ENCODE data around the gene TCEAL4.
"Not testable (repeated sequence)": the region's sequence is repeated elsewhere in the genome, so short reads cannot be mapped to it uniquely, and the experiment has no call there.

The TCEAL4 gene

GRCh38 chrX:103595202-103595601 is 9.9 kb downstream of the TCEAL4 start:
- not testable (repeated sequence) for DNase-seq

GRCh38 chrX:103607364-103608305 is 22.3 kb downstream of the TCEAL4 start, which contains the start of gene TCEAL3:
Gene TCEAL3, plus strand, starts transcription at chrX:103607963. Its CDS starts 1,102 bp downstream, at chrX:103609065.
- no peak for DNase-seq

- DNase-seq: no peak
Measured at GRCh38 chrX:103608306-103608963, 23.1 kb downstream of the TCEAL4 start.

- no peak for DNase-seq
Measured at GRCh38 chrX:103610282-103610681, 25.0 kb downstream of the TCEAL4 start.

GRCh38 chrX:103613362-103613890 is 28.1 kb downstream of the TCEAL4 start:
- DNase-seq: no peak

DNA sequence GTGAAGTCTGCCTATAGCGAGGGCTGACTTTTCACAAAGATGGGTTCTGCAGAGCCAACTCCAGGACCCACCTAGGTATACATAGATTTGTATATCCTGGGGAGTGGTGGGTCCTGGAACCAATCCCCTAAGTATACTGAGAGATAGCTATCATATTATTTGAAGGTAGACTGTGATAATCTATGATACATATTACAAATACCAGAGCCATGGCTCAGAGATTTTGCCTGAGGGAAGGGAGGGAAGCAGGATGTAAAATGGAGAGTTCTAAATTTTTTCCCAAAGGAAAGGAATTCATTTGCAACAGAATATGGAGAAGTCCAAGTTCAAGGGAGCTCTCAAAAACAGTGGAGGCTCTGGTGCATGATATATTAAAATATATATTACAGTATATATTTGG is 29.7 kb downstream of the TCEAL4 start:
- no peak for DNase-seq

DNA sequence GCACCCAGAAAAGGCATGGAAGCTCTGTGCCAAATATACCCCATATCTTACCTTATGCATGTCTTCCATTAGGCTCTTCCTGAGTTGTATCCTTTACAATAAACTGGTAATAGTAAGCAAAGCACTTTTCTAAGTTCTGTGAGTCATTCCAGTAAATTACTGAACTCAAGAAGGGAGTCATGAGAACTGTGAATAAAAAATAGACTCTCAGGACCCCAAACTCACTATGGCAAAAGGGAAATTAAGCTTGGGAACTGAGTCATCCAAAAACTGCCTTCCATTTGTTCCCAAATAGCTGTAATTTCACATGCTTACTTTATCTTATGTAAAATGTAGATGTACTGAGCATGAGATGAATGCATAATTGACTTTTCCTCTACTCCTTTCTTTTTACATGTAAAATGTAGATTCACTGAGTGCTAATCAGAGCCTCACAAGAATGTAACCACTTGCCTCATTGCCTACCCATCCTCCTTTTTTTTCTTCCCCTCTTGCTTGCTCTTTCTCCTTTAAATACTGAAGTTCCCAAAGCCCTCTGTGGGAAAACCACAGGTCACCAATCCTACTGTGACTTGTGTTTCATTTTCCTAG is 30.6 kb downstream of the TCEAL4 start:
- DNase-seq: no peak

DNA sequence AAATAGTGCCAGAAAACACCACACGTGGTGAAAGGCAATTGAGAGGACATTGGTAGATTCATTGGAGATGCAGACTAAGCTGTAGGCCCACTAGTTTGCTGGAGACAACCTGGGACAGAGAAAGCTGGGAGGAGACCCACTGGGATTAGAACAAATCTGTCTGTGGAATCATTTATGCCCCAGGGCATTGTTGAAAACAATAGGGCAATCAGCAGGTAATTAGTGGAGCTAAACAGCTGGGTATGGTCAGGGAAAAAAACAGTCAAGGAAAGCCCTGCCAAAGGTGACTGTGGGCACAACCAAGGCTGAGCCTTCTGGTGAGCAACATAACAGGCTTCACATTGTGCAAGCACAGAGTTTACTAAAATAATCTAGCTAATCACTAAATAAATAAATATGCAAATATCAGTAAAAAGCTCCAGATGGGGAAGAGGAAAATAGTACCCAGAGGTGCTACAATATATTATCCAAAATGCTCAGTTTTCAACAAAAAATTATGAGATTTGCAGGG is 31.4 kb downstream of the TCEAL4 start:
- no peak for DNase-seq

DNA sequence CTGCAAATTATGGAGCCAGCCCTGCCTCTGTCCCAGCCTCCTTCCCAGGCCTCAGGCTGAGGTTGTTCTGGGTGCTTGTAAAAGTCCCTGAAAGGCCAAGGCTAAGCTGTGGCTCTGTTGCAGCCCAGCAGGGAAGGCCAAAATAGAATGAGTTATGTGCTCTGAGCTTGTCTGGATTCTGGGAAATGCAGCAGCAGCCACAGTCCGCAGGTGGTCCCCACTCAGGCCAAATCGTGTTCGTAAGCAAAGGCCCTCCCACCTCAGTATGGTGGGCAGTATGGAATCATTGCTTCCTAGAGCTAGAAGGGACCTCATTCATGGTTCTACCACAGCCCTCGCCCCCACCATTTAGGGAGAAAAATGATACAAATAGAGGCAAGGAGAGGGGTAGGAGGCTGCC is 38.8 kb downstream of the TCEAL4 start:
- DNase-seq: no peak

DNA sequence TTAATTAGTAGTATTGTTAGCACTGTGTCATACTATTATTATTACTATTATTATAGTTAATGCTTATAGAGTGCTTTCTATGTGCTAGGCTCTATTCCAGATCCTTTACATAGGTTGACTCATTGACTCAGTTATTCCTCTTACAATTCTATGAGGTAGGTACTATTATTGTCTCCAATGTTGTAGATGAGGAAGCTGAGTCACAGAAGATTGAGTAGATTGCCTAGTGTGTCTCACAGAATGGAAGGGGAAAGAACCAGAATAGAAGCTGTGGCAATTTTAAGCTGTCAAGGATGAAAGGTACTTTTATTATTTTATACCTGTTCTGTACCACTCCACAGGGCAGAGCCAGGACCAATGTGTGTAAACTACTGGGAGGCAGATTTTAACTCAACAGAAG is 41.5 kb downstream of the TCEAL4 start:
- DNase-seq: no peak

- DNase-seq: peak; percentile 6
Measured at GRCh38 chrX:103628386-103629317, 43.3 kb downstream of the TCEAL4 start, which contains the start of gene TCEAL1. Gene TCEAL1, plus strand, starts transcription at chrX:103628975. Its CDS starts 942 bp downstream, at chrX:103629917.

DNA sequence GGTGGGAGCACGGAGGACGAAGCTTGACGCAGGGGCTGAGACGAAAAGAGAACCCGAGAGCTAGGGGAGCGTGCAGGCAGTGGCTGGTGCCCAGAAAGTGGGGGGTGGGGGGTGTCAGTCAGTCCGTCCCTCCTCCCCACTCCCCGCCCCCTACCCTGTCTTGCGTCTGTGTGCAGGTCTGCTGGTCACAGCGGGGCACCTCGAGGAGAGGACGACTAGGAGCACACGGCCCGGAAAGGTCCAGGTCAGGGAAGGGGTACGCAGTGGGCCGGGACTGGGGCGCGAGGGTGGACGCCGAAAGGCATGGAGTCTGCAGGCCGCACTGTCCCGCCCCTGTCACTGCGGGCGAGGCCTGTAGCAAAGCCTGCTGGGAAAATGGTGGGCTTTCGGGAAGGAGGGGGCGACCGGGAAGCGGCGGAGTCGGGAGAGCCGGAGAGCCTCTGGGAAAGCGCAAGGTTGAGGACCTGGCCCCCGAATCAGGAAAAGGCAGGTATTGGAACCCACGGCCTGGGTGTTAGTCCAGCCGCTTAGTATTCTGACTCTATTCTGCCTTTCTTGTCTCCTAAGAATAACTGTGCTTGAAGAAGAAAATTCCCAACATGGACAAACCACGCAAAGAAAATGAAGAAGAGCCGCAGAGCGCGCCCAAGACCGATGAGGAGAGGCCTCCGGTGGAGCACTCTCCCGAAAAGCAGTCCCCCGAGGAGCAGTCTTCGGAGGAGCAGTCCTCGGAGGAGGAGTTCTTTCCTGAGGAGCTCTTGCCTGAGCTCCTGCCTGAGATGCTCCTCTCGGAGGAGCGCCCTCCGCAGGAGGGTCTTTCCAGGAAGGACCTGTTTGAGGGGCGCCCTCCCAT is 44.2 kb downstream of the TCEAL4 start:
- no peak for DNase-seq

DNA sequence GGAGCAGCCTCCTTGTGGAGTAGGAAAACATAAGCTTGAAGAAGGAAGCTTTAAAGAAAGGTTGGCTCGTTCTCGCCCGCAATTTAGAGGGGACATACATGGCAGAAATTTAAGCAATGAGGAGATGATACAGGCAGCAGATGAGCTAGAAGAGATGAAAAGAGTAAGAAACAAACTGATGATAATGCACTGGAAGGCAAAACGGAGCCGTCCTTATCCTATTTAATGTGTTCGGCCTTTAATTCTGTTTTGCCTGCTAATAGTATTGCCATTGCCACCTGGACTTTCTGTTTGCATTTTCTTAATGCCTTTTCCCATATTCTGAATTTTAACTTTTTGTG is 44.8 kb downstream of the TCEAL4 start:
- no peak for DNase-seq

- no peak for DNase-seq
Measured at GRCh38 chrX:103631145-103631544, 45.8 kb downstream of the TCEAL4 start.

DNA sequence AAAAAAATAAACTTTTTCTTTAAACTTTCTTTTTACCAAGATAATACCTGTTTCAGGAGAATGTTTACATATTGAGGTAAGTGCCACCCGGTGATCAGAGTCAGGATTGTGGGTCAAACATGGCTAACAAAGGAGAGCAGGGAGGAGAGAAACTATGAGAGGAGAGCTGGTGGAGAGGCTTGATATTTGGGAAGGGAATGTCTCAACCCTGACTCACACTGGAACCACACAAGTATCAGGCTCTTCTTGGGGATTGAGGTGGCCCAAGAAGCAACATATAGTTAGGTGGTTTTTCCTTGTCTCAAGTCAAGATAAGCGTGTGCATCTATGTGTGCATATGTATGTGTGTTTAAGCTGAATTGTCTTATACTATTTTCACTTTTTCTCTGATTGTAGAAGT is 50.1 kb downstream of the TCEAL4 start:
- DNase-seq: no peak
